ENCODE measurements around the gene ACSM2A. TPM values are rescaled to one million over a fixed set of nuclear protein-coding genes. Genes with fewer than 3 reads are reported as not detected.
"Not testable (repeated sequence)": the region's sequence is repeated elsewhere in the genome, so short reads cannot be mapped to it uniquely, and the experiment has no call there.

Gene ACSM2A
- total RNA-seq, 4 donors from 2014 or later = not detected

GRCh38 chr16:20430948-20431347, 20.4 kb upstream of the ACSM2A start:
- 68% methylated on average over 11 of the region's 11 CpGs for WGBS, 2 donors
- H3K4me3 ChIP-seq (ENCODE audit: low read depth, poor library complexity, severe bottlenecking) = no peak overlapping the region
- intact Hi-C loops (cut with DNase I; ENCODE audit: low total_unique reads) = no loop called here
- TF ChIP-seq POLR2A (IDR thresholded peaks at IDR 0.05) = no peak
- no peak for TF ChIP-seq CTCF (IDR thresholded peaks at IDR 0.05)
- no peak for DNase-seq (ENCODE audit: low spot score in 2 of 2)

- DNase-seq (ENCODE audit: low spot score in 2 of 2); H3K4me3 ChIP-seq (ENCODE audit: low read depth, poor library complexity, severe bottlenecking); intact Hi-C loops (cut with DNase I; ENCODE audit: low total_unique reads): not testable (repeated sequence)
- WGBS, 2 donors = 0 to 48% methylated on average over 1 to 2 of the region's 2 CpGs
These were observed 12.4 kb upstream of the ACSM2A start for GRCh38 chr16:20438950-20439349.

- intact Hi-C loops (cut with DNase I; ENCODE audit: low total_unique reads); H3K4me3 ChIP-seq (ENCODE audit: low read depth, poor library complexity, severe bottlenecking): not testable (repeated sequence)
- DNase-seq (ENCODE audit: low spot score in 2 of 2) = peak in 1 of 2 donors; percentile 30
- 10 to 59% methylated on average over 3 of the region's 3 CpGs for WGBS, 2 donors
These were observed 11.5 kb upstream of the ACSM2A start for GRCh38 chr16:20439820-20440231.

GRCh38 chr16:20440731-20441130, 10.6 kb upstream of the ACSM2A start:
- DNase-seq (ENCODE audit: low spot score in 2 of 2); intact Hi-C loops (cut with DNase I; ENCODE audit: low total_unique reads); H3K4me3 ChIP-seq (ENCODE audit: low read depth, poor library complexity, severe bottlenecking): not testable (repeated sequence)
- 54 to 67% methylated on average over 1 of the region's 1 CpG for WGBS, 2 donors

DNA sequence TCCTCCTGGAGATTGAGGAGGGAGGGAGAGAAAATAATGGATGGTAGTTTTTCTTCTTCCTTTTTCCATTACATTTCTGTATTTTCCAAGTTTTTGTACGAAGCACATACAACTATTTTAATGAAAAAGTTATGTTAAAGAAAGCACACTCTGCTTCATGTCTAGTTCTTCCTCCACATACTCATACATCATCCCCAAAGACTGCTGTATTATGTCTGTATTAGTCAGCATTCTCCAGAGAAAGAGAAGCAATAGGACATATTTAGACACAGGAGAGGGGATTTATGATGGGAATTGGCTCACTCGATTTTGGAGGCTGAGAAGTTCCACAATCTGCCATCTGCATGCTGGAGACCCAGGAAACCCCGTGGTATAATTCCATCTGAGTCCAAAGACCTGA, 10.1 kb upstream of the ACSM2A start:
- TF ChIP-seq CTCF (IDR thresholded peaks at IDR 0.05) (no peak), POLR2A (IDR thresholded peaks at IDR 0.05) (no peak)
- intact Hi-C loops (cut with DNase I; ENCODE audit: low total_unique reads) = no loop called here
- no peak for DNase-seq (ENCODE audit: low spot score in 2 of 2)
- WGBS, 2 donors = 51 to 56% methylated on average over 3 of the region's 3 CpGs
- H3K4me3 ChIP-seq (ENCODE audit: low read depth, poor library complexity, severe bottlenecking) = no peak overlapping the region

DNA sequence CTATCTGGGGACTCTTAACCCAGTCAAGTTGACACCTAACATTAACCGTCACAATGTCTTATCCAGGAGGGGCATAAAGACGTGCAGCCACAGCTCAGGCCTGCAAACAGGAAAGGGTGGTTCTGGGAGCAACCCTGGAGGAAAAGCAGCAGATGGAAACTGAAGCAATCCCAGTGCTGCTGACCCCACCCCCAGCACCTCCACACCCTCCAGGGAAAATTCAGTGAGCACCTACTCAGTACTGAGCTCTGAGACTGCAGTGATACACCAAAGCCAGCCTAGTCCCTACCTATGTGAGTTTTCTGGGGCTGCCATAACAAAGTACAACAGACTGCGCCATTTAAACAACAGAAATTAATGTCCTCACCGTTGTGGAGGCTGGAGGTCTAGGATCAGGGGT, 9.5 kb upstream of the ACSM2A start:
- H3K4me3 ChIP-seq (ENCODE audit: low read depth, poor library complexity, severe bottlenecking); DNase-seq (ENCODE audit: low spot score in 2 of 2); intact Hi-C loops (cut with DNase I; ENCODE audit: low total_unique reads): not testable (repeated sequence)
- WGBS, 2 donors = 85 to 86% methylated on average over 2 of the region's 4 CpGs

DNA sequence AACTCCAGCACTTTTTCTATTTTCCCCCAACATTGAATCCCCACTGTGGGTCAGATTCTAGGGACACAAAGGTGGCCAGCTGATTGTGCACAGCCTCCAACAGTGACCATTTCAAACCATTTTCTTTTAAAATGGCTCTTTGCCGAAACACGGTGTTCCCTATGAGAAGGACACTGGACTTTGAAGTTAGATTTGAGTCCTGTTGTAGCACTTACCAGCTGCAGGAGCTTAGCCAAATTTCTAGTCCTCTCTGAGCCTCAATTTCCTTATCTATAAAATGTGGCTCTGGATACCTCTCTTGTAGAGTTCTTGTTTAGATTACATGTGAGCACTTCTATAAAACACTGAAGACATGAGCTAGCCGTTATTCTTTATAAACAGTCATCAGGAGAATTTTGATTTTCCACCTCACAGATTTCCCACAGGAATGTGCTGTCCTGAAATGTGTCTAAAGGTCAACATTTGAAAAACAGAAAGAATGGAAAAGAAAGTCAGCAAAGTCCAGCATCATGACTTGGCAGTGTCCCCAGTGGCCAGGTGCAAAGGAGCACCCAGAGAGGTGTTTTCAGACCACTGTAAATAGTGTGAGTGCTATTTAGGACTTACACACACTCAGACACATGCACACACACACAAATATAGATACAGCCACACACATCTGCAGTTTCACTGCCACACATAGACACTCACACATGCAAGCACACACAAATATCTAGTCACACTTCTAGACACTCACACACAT, 4.5 kb upstream of the ACSM2A start:
- DNase-seq (ENCODE audit: low spot score in 2 of 2); H3K4me3 ChIP-seq (ENCODE audit: low read depth, poor library complexity, severe bottlenecking); intact Hi-C loops (cut with DNase I; ENCODE audit: low total_unique reads): not testable (repeated sequence)
- WGBS, 2 donors = no CpG with 5 or more reads among the region's 3 CpGs

DNA sequence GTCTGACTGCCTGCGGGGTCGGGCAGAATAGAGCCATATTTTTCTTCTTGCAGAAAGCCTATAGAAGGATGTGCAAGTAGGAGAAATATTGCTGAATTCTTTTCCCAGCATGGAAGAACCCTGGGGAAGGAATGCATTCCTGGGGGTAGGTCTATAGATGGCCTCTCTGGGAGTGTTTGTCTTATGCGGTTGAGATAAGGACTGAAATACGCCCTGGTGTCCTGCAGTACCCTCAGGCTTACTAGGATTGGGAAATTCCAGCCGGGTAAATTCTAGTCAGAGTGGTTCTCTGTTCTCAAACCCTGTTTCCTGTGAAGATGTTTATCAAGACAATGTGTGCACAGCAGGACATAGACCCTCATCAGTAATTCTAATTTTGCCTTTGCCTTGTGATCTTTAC, 2.3 kb downstream of the ACSM2A start:
- intact Hi-C loops (cut with DNase I; ENCODE audit: low total_unique reads); H3K4me3 ChIP-seq (ENCODE audit: low read depth, poor library complexity, severe bottlenecking); DNase-seq (ENCODE audit: low spot score in 2 of 2): not testable (repeated sequence)
- 100% methylated on average over 3 of the region's 5 CpGs; no CpG with 5 or more reads in 1 of the 2 donors for WGBS, 2 donors

DNA sequence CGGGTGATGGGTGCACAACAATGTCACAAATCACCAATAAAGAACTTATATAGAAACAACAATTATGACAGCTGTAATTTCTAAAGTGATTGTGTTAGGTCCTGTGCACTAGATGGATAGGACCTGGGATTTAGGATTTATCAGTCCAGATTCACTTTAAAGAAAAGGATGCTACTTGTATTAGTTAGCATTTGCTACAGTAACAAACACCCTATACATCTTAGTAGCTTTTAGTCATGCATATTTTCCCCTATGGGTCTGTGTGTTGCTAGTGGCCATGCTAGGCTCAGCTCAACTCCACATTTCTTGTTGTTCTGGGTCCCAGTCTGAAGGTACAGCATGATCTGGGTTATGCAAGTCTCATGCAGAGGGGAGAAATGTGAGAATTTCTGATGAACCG, 7.9 kb downstream of the ACSM2A start:
- H3K4me3 ChIP-seq (ENCODE audit: low read depth, poor library complexity, severe bottlenecking); DNase-seq (ENCODE audit: low spot score in 2 of 2); intact Hi-C loops (cut with DNase I; ENCODE audit: low total_unique reads): not testable (repeated sequence)
- 91 to 98% methylated on average over 2 of the region's 2 CpGs for WGBS, 2 donors

DNA sequence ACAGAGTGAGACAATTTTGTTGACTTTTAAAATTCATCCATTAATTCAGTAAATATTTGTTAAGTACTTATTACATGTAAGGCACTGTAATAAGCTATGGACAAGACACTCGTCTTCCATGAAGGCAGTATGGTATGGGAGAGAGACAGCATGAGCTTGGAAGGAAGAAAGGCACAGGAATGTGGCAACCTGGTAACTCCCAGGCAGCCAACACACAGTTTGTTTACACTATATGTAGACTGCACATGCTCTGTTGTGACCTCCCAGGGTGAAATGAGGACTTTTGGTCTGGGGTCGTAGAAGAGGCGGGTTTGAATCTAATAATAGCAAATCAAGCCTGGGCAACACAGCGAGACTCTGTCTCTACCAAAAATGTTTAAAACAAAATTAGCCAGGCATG, 9.0 kb downstream of the ACSM2A start:
- H3K4me3 ChIP-seq (ENCODE audit: low read depth, poor library complexity, severe bottlenecking); DNase-seq (ENCODE audit: low spot score in 2 of 2); intact Hi-C loops (cut with DNase I; ENCODE audit: low total_unique reads): not testable (repeated sequence)
- 82 to 86% methylated on average over 3 of the region's 4 CpGs for WGBS, 2 donors

DNA sequence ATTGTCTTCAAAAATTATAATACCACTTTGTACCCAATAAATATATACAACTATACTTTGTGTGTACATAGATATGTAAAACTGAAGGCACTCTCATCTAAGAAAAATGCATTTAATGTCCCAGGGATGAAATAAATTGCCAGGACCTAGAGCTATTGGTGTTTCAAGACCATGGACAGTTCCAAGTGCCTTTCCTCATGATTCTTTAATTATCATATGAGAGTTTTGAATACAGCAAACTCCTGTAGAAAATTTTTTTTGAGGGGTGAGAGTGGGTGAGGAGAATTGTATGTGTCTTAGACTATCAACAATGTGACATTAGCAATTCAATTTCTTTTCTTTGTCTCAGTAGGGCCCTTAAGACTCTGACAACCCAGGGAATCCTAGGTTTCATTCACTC, 17.6 kb downstream of the ACSM2A start:
- DNase-seq (ENCODE audit: low spot score in 2 of 2); H3K4me3 ChIP-seq (ENCODE audit: low read depth, poor library complexity, severe bottlenecking); intact Hi-C loops (cut with DNase I; ENCODE audit: low total_unique reads): not testable (repeated sequence)

GRCh38 chr16:20469930-20470329, 18.6 kb downstream of the ACSM2A start:
- intact Hi-C loops (cut with DNase I; ENCODE audit: low total_unique reads); DNase-seq (ENCODE audit: low spot score in 2 of 2); H3K4me3 ChIP-seq (ENCODE audit: low read depth, poor library complexity, severe bottlenecking): not testable (repeated sequence)
- WGBS, 2 donors = 94% methylated on average over 2 of the region's 2 CpGs; no CpG with 5 or more reads in 1 of the 2 donors

- H3K4me3 ChIP-seq (ENCODE audit: low read depth, poor library complexity, severe bottlenecking); DNase-seq (ENCODE audit: low spot score in 2 of 2); intact Hi-C loops (cut with DNase I; ENCODE audit: low total_unique reads): not testable (repeated sequence)
- 79 to 82% methylated on average over 1 of the region's 1 CpG for WGBS, 2 donors
These were observed 19.4 kb downstream of the ACSM2A start for GRCh38 chr16:20470732-20471131.
